Spinal cord (tissue), 10 donors: ENCODE measurements around the gene KRT7. TPM values are rescaled to one million over a fixed set of nuclear protein-coding genes. Genes with fewer than 3 reads are reported as not detected.
"Not testable (repeated sequence)": the region's sequence is repeated elsewhere in the genome, so short reads cannot be mapped to it uniquely, and the experiment has no call there.

Experiments
- DNase-seq, 6 donors: peaks; one replicate each; pipeline versions ENCODE4 v3.0.0 to v3.0.0-alpha.2; 2013 to 2015; ENCODE audit warnings: low spot score in 6 of 6, low read depth in 4 of 6
- H3K27ac ChIP-seq: one replicate; pipeline ENCODE4 v1.5.1; 2013; ENCODE audit warnings: low read depth, low read length, control low read depth
- H3K27me3 ChIP-seq: one replicate; pipeline ENCODE4 v1.6.1; 2013; ENCODE audit warnings: low read length; ENCODE audit not compliant: control insufficient read depth, insufficient read depth
- H3K36me3 ChIP-seq: one replicate; pipeline ENCODE4 v1.6.1; 2013; ENCODE audit warnings: low read length; ENCODE audit not compliant: control insufficient read depth, insufficient read depth
- H3K4me1 ChIP-seq: one replicate; pipeline ENCODE4 v1.6.1; 2013; ENCODE audit warnings: low read length; ENCODE audit not compliant: control insufficient read depth, insufficient read depth
- H3K4me3 ChIP-seq: one replicate; pipeline ENCODE4 v1.5.1; 2013; ENCODE audit warnings: low read depth, low read length, control low read depth
- H3K9me3 ChIP-seq: one replicate; pipeline ENCODE4 v1.6.1; 2013; ENCODE audit warnings: low read length; ENCODE audit not compliant: control insufficient read depth, insufficient read depth
- WGBS: methylation state at CpG from one replicate; pipeline ENCODE4 v1.1.5; 2013; ENCODE audit warnings: missing lambda C conversion rate; ENCODE audit not compliant: insufficient coverage; 5-methylcytosine and 5-hydroxymethylcytosine counted together
- polyA plus RNA-seq, 2 donors: library from polyadenylated mRNA; unstranded; fragments of 120-200 nt; gene quantifications; one replicate each; pipeline ENCODE4 v1.2.1, GENCODE V29; 2013; ENCODE audit not compliant: insufficient read length in 2 of 2
- total RNA-seq, 2 donors: library from RNA; depleted of rRNA in 1 of 2; stranded (reverse); fragments of 120-200 nt in 1 of 2; fragments of >200 nt in 1 of 2; gene quantifications; one replicate each; pipeline versions ENCODE4 v1.2.3 to v1.2.4, GENCODE V29; 2013 to 2014
- donor health status: healthy.

The KRT7 gene
- total and polyA plus RNA-seq, 4 donors, result 0.33 to 1.2 (median 0.63) TPM; not detected in 1

- Histone ChIP-seq H3K9me3 (no peaks in the 10 kb centered on the region), H3K27ac (no peak overlapping the region), H3K27me3 (peaks cover 27% of the 10 kb centered on the region), H3K4me3 (no peak overlapping the region), H3K36me3 (no peaks in the 10 kb centered on the region), H3K4me1 (peaks cover 32% of the 10 kb centered on the region)
- DNase-seq, result peak in 1 of 6 donors; percentile 49
- 67% methylated on average over 14 of the region's 18 CpGs for WGBS
Observed at GRCh38 chr12:52248541-52249461, 15.8 kb downstream of the KRT7 start.

GRCh38 chr12:52249511-52250047, 16.5 kb downstream of the KRT7 start:
- WGBS, result 96% methylated on average over 2 of the region's 2 CpGs
- peaks cover 25% of the 10 kb centered on the region for H3K4me1 ChIP-seq
- no peaks in the 10 kb centered on the region for H3K36me3 ChIP-seq
- H3K27ac ChIP-seq, result no peak overlapping the region
- no peaks in the 10 kb centered on the region for H3K9me3 ChIP-seq
- H3K27me3 ChIP-seq, result peaks cover 29% of the 10 kb centered on the region
- no peak for DNase-seq
- H3K4me3 ChIP-seq, result no peak overlapping the region

- 18% methylated on average over 51 of the region's 52 CpGs for WGBS
- no peak for DNase-seq
- H3K4me1 ChIP-seq, result peaks cover 25% of the 10 kb centered on the region
- no peaks in the 10 kb centered on the region for H3K9me3 ChIP-seq
- peaks cover 35% of the 10 kb centered on the region for H3K27me3 ChIP-seq
- H3K36me3 ChIP-seq, result no peaks in the 10 kb centered on the region
- no peak overlapping the region for H3K4me3 ChIP-seq
- H3K27ac ChIP-seq, result no peak overlapping the region
Observed at GRCh38 chr12:52250048-52250990, 17.3 kb downstream of the KRT7 start.

- no peak overlapping the region for H3K27ac ChIP-seq
- WGBS, result 79% methylated on average over 5 of the region's 9 CpGs
- no peaks in the 10 kb centered on the region for H3K36me3 ChIP-seq
- DNase-seq, result no peak
- H3K4me3 ChIP-seq, result no peak overlapping the region
- H3K9me3 ChIP-seq, result no peaks in the 10 kb centered on the region
- H3K4me1 ChIP-seq, result peaks cover 24% of the 10 kb centered on the region
- peaks cover 43% of the 10 kb centered on the region for H3K27me3 ChIP-seq
Observed at GRCh38 chr12:52251367-52252051, 18.5 kb downstream of the KRT7 start.

- DNase-seq, H3K9me3 ChIP-seq, H3K27ac ChIP-seq, H3K4me3 ChIP-seq, H3K36me3 ChIP-seq: not testable (repeated sequence)
- peaks cover 49% of the 10 kb centered on the region for H3K27me3 ChIP-seq
- H3K4me1 ChIP-seq, result peaks cover 21% of the 10 kb centered on the region
- WGBS, result 69% methylated on average over 8 of the region's 8 CpGs
Observed at GRCh38 chr12:52252175-52252615, 19.2 kb downstream of the KRT7 start.

GRCh38 chr12:52252728-52253343, 19.8 kb downstream of the KRT7 start:
- WGBS, result 90% methylated on average over 10 of the region's 11 CpGs
- Histone ChIP-seq H3K36me3 (no peaks in the 10 kb centered on the region), H3K4me1 (peaks cover 21% of the 10 kb centered on the region), H3K9me3 (no peaks in the 10 kb centered on the region), H3K27ac (no peak overlapping the region), H3K27me3 (peaks cover 55% of the 10 kb centered on the region), H3K4me3 (no peak overlapping the region)
- DNase-seq, result no peak

GRCh38 chr12:52253391-52254179, 20.5 kb downstream of the KRT7 start:
- Histone ChIP-seq H3K9me3 (no peaks in the 10 kb centered on the region), H3K36me3 (no peaks in the 10 kb centered on the region), H3K27me3 (peaks cover 61% of the 10 kb centered on the region), H3K4me1 (peaks cover 19% of the 10 kb centered on the region), H3K27ac (no peak overlapping the region), H3K4me3 (no peak overlapping the region)
- 93% methylated on average over 10 of the region's 14 CpGs for WGBS
- DNase-seq, result no peak

- H3K36me3 ChIP-seq, result no peaks in the 10 kb centered on the region
- no peak overlapping the region for H3K4me3 ChIP-seq
- H3K27me3 ChIP-seq, result peaks cover 64% of the 10 kb centered on the region
- H3K4me1 ChIP-seq, result peaks cover 14% of the 10 kb centered on the region
- 93% methylated on average over 6 of the region's 10 CpGs for WGBS
- H3K27ac ChIP-seq, result no peak overlapping the region
- no peak for DNase-seq
- no peaks in the 10 kb centered on the region for H3K9me3 ChIP-seq
Observed at GRCh38 chr12:52254180-52254964, 21.3 kb downstream of the KRT7 start.
